Thoracic aorta (tissue), 2 donors: ENCODE data around the gene FLOT2. TPM values are rescaled to one million over a fixed set of nuclear protein-coding genes. Genes with fewer than 3 reads are reported as not detected.

Source experiments
- ATAC-seq: fragments of 150-250 bp; one replicate; pipeline ENCODE4 v1.8.0; 2017; ENCODE audit warnings: low read depth; ENCODE audit not compliant: insufficient number of reproducible peaks, low FRiP score
- DNase-seq: peaks from one replicate; pipeline ENCODE4 v3.0.0-alpha.2; 2020; ENCODE audit warnings: low spot score
- H3K27ac ChIP-seq, 2 donors: fragments of 200-600 bp; sonication (generic); 1 replicate in 1 of 2; 2 replicates in 1 of 2; pipeline ENCODE4 v1.5.1; 2016; ENCODE audit warnings: mild to moderate bottlenecking in 2 of 2, moderate library complexity in 2 of 2
- H3K27me3 ChIP-seq: fragments of 200-600 bp; sonication (generic); replicated peaks from 2 replicates; pipeline ENCODE4 v1.6.0; 2016; ENCODE audit warnings: mild to moderate bottlenecking; ENCODE audit not compliant: insufficient read depth
- H3K36me3 ChIP-seq: fragments of 200-600 bp; sonication (generic); one replicate; pipeline ENCODE4 v1.5.1; 2016
- H3K4me1 ChIP-seq, 2 donors: fragments of 200-600 bp; sonication (generic); 1 replicate in 1 of 2; 2 replicates in 1 of 2; pipeline versions ENCODE4 v1.5.1 to v1.6.0; 2016; ENCODE audit warnings: low read depth in 2 of 2, mild to moderate bottlenecking in 1 of 2; ENCODE audit not compliant: control insufficient read depth in 1 of 2
- H3K4me3 ChIP-seq: fragments of 200-600 bp; sonication (generic); 2 replicates; pipeline ENCODE4 v1.5.1; 2016; ENCODE audit warnings: mild to moderate bottlenecking
- H3K9me3 ChIP-seq: fragments of 200-600 bp; sonication (generic); 2 replicates; pipeline ENCODE4 v1.5.1; 2016
- total RNA-seq, 2 donors: library from RNA; depleted of rRNA; stranded (reverse); fragments of >200 nt; gene quantifications; one replicate each; pipeline versions ENCODE4 v1.1.0 to v1.2.3, GENCODE V29; 2016
- TF ChIP-seq, protein P1 (sequence below): fragments of 200-600 bp; sonication (generic); IDR thresholded peaks from one replicate; pipeline ENCODE4 v1.5.1; 2019; ENCODE audit warnings: antibody characterized with exemption

The FLOT2 gene, protein sequence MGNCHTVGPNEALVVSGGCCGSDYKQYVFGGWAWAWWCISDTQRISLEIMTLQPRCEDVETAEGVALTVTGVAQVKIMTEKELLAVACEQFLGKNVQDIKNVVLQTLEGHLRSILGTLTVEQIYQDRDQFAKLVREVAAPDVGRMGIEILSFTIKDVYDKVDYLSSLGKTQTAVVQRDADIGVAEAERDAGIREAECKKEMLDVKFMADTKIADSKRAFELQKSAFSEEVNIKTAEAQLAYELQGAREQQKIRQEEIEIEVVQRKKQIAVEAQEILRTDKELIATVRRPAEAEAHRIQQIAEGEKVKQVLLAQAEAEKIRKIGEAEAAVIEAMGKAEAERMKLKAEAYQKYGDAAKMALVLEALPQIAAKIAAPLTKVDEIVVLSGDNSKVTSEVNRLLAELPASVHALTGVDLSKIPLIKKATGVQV
- total RNA-seq: 10 to 100 TPM; 71.3 to 92.1 TPM

DNA sequence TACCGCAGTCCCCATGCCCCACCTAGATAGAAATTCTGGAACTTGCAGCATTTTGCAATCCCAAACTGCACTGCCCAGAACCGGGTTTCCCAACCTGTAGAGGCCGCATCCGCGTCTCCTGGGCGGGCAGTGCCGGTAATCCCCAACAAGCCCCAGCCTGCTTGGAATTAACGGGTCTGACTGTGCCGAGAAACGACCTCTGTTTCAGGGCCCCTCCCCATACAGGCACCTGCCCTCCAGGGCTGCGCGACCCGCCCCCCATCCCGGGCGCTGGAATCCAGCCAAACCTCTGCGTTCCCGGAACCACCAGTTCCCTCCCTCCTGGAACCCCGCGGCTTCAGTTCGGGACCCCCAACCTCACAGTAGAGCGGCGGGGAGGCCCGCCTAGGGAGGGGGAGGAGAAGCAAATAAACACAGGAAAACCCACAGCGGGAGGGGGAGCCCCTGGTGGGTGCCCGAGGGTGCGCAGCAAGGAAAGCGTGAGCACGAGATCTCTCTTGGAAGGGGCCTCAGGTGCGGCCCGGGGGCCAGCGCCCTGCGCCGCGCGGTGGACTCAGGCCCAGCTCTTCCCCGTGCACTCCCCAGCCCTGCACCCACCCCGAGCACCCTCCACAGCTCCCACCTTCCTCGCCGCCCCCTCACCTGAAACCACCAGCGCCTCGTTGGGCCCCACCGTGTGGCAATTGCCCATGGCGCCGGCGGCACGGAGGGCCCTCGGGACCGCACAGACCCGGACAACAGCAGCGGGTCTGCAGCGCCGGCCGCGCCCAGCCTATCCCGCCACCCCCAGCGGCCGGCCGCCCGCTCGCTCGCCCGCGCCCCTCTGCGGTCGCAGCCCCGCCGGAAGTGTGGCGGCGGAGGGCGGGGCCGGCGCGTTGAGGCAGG, at the start of gene FLOT2:
Gene FLOT2 (minus strand): TSS at position 850 of the 885 bp plus-strand sequence. CDS start 159 bp downstream, at position 691.
- peak within 1 kb of the TSS; percentile 88 to 97 for H3K27ac ChIP-seq
- ATAC-seq (peak; percentile 48), DNase-seq (peak; percentile 19)
- no peaks in the 10 kb centered on the region for H3K9me3 ChIP-seq
- H3K4me1 ChIP-seq: peaks cover 26 to 50% of the 10 kb centered on the region in 2 donors
- H3K4me3 ChIP-seq: peak within 1 kb of the TSS; percentile 95
- H3K36me3 ChIP-seq: no peaks in the 10 kb centered on the region
- TF ChIP-seq, protein P1, sequence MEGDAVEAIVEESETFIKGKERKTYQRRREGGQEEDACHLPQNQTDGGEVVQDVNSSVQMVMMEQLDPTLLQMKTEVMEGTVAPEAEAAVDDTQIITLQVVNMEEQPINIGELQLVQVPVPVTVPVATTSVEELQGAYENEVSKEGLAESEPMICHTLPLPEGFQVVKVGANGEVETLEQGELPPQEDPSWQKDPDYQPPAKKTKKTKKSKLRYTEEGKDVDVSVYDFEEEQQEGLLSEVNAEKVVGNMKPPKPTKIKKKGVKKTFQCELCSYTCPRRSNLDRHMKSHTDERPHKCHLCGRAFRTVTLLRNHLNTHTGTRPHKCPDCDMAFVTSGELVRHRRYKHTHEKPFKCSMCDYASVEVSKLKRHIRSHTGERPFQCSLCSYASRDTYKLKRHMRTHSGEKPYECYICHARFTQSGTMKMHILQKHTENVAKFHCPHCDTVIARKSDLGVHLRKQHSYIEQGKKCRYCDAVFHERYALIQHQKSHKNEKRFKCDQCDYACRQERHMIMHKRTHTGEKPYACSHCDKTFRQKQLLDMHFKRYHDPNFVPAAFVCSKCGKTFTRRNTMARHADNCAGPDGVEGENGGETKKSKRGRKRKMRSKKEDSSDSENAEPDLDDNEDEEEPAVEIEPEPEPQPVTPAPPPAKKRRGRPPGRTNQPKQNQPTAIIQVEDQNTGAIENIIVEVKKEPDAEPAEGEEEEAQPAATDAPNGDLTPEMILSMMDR: peak; percentile 27
- no peaks in the 10 kb centered on the region for H3K27me3 ChIP-seq

DNA sequence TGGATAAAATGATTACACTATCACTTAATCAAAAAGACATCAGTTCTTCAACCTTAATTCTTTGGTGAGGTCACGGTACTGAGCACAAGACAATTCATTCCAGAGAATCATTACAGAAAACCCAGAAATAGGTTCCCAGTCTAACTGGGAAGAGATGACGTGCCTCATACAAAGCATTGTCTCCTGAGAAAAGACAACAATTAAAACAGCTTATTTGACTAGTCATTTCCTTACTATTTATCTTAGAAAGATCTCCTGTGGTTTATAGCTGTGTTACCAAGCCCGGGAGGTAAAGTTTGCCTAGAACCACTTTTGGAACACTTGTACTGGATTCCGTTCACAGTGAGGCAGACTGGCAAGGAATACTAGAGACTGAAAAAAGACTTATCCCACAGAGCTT, 48.7 kb upstream of the FLOT2 start:
- H3K4me3 ChIP-seq: no peak overlapping the region
- TF ChIP-seq, protein P1: no peak
- no peaks in the 10 kb centered on the region for H3K9me3 ChIP-seq
- DNase-seq: no peak
- no peaks in the 10 kb centered on the region for H3K36me3 ChIP-seq
- H3K27ac ChIP-seq: peak overlapping the region in 1 of 2 donors; percentile 0
- ATAC-seq: no peak
- no peaks in the 10 kb centered on the region for H3K27me3 ChIP-seq
- H3K4me1 ChIP-seq: peaks cover 26 to 44% of the 10 kb centered on the region in 2 donors

DNA sequence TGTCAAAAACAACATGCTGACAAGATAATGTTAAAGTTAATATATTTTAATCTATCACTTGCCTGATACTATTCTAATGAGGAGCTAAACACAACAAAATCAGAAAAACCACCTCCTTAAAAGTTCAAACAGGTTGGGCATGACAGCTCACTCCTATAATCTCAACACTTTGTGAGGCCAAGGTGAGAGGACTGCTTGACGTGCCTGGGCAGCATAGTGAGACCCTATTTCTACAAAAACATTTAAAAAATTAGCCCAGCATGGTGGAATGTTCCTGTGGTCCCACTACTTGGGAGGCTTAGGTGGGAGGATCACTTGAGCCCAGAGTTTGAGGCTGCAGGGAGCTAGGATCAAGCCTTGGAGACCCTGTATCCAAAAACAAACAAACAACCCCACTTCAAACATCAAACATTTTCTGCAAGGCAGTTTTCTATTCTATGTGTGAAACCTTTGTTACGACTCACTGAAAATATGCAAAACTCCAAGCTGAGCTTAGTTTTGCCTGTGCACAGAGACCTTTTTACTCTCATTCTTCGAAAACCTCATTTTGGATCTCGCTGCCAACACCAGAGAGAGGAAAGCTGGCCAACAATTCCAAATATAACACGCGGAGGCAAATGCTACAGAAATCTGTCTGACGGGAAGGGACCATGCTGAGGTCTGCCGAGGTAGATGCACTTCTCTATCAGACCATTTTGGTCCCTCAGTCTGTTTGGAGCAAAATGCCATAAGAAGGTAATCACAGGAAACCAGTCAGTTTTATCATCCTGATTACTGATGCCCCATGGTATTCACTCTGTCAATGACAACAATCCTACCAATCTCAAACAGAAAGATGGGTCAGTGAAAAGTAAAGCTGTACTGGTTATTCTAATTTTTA, 47.6 kb upstream of the FLOT2 start:
- H3K4me3 ChIP-seq: no peak overlapping the region
- DNase-seq (no peak), ATAC-seq (no peak)
- TF ChIP-seq, protein P1: no peak
- no peaks in the 10 kb centered on the region for H3K9me3 ChIP-seq
- H3K36me3 ChIP-seq: no peaks in the 10 kb centered on the region
- no peak overlapping the region for H3K27ac ChIP-seq
- peaks cover 34 to 52% of the 10 kb centered on the region in 2 donors for H3K4me1 ChIP-seq
- no peaks in the 10 kb centered on the region for H3K27me3 ChIP-seq

DNA sequence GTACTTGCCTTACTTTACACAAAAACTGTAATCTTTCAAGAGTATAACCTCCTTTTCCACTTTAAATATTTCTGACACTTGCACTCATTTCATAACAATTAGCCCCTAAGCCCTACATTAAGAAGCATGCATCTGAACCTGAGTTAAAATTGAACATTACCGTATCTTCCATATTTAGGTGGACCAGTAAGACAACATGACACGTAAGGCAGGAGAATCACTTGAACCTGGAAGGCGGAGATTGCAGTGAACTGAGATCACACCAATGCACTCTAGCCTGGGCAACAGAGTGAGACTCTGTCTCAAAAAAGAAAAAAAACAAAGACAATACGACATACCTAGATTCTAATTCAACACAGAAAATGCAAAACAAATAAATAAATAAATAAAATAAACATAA, 46.8 kb upstream of the FLOT2 start:
- Histone ChIP-seq H3K36me3 (no peaks in the 10 kb centered on the region), H3K27ac (no peak overlapping the region), H3K4me3 (no peak overlapping the region), H3K4me1 (peaks cover 35 to 60% of the 10 kb centered on the region in 2 donors), H3K9me3 (no peaks in the 10 kb centered on the region), H3K27me3 (no peaks in the 10 kb centered on the region)
- ATAC-seq: no peak
- TF ChIP-seq, protein P1: no peak
- no peak for DNase-seq
